ENCODE measurements around the gene SUPT4H1.
A peak's percentile ranks its signal among the peaks of the same experiment; 100 is the strongest.

DNA sequence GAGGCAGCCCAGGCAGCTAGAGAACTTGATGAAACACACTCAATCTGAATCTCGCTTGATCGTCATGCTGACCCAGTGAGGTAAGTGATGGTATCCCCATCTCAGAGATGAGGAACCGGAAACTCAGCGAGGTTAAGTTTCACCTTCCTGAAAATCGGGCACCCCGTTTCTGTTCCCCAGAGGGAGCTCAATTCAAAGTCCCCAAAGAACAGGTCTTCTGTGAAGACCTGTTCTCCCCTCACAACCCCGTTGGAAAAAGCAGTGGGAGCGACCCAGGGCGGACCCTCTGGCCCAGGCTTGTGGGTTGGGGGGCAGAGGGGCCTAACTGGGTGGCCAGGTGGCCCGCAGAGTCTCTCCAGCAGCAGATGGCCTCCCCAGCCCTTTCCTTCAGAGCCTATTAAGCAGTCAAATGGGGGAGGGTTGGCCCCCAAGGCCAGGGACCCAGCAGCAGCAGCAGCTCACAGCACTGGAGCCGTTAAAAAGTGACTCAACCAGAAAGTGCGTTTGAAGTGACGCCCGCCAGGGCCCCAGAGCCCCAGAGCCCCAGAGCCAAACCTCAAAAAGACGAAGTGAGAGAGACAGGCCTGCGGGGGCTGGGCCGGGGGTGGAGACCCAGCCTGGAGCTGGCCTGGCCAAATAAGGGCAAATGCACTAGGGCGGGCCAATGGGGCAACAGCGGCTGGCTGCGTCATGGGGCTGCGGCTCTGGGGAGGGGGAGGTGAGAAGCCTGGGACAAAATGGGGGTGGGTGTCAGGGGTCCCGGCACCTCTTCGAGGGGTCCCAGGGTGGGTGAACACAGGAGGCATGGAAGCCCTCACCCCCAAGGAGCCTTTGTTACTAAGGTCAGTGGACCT, 14.2 kb downstream of the SUPT4H1 start:
- TF ChIP-seq, protein P1, sequence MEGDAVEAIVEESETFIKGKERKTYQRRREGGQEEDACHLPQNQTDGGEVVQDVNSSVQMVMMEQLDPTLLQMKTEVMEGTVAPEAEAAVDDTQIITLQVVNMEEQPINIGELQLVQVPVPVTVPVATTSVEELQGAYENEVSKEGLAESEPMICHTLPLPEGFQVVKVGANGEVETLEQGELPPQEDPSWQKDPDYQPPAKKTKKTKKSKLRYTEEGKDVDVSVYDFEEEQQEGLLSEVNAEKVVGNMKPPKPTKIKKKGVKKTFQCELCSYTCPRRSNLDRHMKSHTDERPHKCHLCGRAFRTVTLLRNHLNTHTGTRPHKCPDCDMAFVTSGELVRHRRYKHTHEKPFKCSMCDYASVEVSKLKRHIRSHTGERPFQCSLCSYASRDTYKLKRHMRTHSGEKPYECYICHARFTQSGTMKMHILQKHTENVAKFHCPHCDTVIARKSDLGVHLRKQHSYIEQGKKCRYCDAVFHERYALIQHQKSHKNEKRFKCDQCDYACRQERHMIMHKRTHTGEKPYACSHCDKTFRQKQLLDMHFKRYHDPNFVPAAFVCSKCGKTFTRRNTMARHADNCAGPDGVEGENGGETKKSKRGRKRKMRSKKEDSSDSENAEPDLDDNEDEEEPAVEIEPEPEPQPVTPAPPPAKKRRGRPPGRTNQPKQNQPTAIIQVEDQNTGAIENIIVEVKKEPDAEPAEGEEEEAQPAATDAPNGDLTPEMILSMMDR (IDR thresholded peaks at IDR 0.05) = peak; percentile 31
- TF ChIP-seq EZH2 (IDR thresholded peaks at IDR 0.05; ENCODE audit: borderline replicate concordance, insufficient read depth, low read depth, low read length, poor library complexity, severe bottlenecking) = no peak
